NCI-H1105 (cell line): ENCODE results near the gene EGFLAM.

Experiments used
- DNase-seq: peaks from one replicate; lab custom pipeline; 2025; lab: John Stamatoyannopoulos, UW

The EGFLAM gene

GRCh38 chr5:38258319-38259061 is at the start of gene EGFLAM:
EGFLAM (plus strand) TSS chr5:38258559; CDS start chr5:38258755, 196 bp downstream.
- DNase-seq = peak; percentile 25

DNA sequence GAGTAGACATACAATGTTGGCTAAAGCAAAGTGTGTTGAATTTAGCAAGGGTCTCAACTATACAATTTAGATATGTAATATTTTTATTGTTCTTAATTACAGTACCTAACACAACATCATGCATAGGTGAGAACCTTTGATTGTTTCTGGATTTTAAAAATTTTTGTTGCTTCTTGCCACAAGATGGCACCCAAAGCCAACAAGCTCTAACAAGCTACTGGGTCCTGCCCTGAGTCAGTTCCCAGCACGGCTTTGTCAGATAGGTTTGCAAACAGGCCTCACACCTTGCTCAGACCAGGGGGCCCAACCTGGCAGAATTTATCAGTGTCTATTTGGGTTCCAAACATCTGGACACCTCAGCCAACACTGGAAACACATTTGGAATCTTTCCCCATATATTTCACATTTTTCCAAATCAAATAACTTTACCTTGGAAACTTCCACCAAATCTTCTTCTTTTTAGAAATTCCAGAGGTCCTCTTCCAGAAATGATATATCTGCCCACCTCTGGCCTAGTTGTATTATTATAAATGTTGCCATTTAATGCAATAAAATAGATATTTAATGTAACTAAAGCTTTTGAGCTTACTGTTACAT is 49.5 kb upstream of the EGFLAM start:
- peak; percentile 44 for DNase-seq

DNA sequence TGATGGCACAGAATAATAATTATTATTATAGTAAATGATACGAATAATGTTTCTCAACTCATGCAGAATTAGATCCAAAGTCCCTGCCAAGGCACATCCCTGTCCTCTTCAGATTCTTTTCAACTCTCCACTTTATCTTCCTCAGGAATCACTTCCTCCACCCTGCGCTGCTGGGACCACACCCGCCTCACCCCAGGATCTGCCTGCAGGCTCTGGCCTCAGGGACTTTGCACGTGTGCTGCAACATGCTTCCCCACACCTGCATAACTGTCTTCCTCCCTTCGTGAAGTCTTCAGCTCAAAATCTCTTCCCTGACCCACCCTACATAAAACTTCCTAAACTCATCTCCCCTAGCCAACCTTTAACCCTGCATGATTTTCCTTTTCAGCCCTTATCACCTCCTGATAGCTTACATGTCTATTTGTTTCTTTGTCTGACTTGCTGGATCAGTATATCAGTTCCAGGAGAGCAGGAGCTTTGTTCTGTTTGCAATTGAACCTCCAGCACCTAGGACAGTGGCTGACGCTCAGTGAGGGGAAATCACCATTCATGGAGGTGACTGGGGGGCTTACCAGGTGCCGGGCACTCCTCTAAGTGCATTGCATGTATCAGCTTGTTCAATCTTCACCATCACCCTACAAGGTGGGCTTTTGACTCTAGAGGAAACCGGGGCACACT is 47.5 kb upstream of the EGFLAM start:
- DNase-seq = no peak

DNA sequence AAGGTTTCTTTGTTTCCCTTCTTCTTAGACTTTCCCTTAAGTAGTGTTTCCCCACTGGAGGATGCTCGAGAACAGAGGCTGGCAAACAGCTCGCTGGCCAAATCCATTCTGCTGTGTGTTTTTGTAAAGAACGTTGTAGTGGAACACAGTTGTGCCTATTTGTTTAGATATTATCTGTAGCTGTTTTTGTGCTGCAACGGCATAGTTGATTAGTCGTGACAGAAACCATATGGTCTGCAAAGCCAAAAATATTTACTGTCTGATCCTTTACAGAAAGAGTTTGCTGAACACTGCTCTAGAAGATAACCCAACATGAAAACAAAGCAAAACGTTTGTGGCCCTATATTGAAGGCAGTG is 47.0 kb upstream of the EGFLAM start:
- no peak for DNase-seq

- DNase-seq = no peak
Observed at GRCh38 chr5:38212307-38212706, 46.1 kb upstream of the EGFLAM start.

GRCh38 chr5:38226091-38226490 is 32.3 kb upstream of the EGFLAM start:
- no peak for DNase-seq

GRCh38 chr5:38228914-38229313 is 29.4 kb upstream of the EGFLAM start:
- no peak for DNase-seq

GRCh38 chr5:38234737-38235136 is 23.6 kb upstream of the EGFLAM start:
- DNase-seq = no peak

DNA sequence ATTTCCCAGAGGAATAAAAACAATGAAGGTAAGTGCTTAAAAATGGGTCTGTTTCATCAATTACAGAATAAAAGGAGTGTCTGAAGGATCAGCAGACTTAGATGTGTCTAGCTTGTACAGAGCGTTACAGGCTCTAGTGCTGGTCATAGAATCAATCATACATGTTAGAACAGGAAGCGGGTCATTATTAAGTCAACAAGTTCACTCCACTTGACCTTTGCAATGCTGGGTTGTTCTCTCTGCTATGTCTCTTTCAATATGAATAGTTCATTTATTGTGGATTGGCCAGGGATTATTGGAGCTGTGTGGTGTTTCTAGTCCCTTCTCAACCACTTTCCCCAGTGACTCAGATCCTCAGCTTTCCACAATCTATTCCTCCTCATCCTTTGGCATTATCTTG is 20.7 kb upstream of the EGFLAM start:
- no peak for DNase-seq

- no peak for DNase-seq
Observed at GRCh38 chr5:38240212-38240611, 18.1 kb upstream of the EGFLAM start.

DNA sequence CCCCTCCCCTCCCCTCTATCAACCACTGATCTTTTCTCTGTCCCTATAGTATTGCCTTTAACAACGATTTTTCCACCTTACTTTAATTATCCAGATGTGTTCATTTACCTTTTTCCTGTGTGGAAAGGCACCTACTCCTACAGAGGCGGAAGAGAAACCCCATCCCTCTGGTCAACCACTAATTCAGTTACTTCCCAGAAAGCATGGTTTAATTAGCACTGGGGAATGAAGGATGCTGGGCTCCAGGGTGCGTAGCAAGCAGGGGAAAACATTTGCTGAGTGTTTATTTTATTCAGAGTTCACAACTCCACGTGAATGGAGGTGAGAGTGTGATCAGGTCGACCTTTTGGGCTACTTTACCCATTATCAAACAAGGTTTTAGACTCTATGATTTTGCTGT is 16.7 kb upstream of the EGFLAM start:
- no peak for DNase-seq

DNA sequence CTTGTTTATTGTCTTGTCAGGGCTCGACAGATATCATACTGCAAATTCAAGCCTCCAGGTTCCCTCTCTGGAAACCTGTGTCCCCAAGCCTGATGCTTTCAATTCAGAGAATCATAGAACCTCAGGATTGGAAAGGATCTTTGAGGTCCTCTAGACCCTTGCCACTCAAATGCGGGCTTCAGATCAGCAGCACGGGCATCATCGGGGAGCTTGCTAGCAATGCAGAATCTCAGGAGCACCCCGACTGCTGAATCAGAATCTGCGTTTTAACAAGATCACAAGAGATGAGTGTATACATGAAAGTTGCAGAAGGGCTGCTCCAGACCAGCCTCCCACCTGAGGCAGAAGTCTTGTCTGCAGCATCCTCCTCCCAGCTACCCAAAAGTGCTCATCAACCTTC is 13.1 kb upstream of the EGFLAM start:
- DNase-seq = no peak

DNA sequence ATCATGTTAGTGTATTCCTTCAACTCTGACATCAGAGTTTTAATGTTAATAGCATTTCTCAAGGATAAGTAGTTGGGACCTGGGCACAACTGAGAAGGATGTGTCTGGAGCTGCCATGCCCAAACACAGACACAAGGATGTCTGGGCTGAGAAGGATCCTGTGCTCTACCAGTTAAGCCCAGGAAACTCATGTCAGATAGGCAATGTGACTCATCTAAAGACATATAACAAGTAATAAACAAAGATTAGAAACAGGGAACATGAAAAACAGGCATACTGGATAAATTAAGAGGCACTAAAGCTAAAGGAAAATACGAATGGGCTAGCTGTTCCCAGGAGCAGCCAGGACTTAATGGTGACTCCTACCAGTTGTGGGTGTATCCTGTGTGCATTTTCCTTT is 9.1 kb upstream of the EGFLAM start:
- no peak for DNase-seq

DNA sequence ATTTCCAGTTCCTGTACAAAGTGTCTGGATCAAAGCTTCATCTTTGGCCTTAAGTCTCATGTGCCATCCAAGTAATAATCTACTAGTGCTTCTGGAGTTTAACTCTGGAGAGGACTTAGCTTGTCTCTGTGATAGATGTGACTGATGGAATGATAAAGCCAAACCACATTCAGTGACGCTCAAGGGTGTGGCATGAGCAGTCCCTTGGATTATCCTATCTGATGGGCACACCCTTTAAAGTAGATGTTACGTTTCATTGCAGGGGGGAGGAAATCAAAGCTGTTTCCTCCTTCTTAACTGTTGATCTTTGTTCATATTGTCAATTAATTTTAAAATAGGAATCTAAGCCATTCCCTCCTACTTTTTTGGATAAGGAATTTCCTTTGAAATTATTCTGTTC is 8.5 kb upstream of the EGFLAM start:
- no peak for DNase-seq

DNA sequence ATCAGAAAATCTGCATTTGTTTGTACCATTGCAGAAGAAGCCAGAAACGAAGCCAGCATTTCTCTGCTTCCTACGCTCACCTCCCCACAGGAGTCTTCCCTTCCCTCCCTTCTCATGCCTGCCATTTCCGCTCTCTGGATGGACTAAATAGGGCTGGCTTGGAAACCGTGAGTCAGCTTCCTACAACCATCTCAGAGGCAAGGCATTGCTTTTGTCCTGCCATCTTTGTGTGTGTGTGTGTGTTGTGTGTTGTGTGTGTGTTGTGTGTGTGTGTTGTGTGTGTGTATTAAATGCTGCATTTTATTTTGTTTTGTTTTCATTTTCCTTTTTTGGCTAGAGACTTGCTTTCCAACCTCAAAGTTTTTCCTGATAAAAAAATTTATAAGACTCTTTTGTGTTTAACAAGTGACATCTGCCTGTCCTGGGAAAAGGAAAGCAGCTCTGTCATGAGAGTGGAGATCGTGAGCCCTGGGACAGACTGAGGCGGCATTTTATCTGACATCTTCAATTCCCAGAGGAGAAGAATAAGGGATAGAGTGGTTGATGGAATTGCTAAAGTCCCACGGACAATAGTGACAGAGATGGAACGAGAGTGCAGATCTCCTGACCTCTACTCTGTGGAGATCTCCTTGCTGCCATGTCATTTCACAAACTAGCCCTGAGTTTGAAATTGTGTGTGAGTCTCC is 7.5 kb upstream of the EGFLAM start:
- DNase-seq = no peak

DNA sequence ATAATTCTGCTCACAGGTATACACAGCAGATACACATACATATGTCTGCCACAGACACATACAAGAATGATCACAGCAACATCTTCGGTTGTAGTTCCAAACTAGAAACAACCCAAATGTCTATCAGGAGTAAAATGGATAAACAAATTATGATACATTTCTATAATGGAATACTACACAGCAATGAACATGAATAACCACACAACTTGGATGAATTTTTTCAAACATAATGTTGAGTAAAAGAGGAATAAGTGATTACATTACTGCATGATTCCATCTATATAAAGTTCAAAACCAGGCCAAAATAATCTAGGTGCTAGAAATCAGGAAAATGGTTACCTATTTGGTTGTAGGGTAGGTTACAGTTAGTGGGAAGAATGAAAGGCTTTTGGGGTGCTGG is 4.6 kb upstream of the EGFLAM start:
- no peak for DNase-seq

- no peak for DNase-seq
Observed at GRCh38 chr5:38257308-38258041, 884 bp upstream of the EGFLAM start.

DNA sequence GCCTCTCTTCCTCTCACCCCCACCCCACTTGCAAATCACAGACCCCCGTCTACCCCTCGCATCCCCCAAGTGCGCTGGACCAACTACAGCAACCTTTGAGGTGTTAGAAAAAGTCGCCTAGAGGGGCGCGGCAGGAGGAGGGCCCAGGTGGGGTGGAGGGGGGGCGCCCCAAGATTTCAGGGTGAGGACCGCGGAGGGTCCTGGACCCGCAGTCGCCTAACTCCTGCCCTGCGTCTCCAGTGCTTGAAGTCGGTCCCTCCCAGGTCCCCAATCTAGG is 379 bp upstream of the EGFLAM start:
- no peak for DNase-seq

DNA sequence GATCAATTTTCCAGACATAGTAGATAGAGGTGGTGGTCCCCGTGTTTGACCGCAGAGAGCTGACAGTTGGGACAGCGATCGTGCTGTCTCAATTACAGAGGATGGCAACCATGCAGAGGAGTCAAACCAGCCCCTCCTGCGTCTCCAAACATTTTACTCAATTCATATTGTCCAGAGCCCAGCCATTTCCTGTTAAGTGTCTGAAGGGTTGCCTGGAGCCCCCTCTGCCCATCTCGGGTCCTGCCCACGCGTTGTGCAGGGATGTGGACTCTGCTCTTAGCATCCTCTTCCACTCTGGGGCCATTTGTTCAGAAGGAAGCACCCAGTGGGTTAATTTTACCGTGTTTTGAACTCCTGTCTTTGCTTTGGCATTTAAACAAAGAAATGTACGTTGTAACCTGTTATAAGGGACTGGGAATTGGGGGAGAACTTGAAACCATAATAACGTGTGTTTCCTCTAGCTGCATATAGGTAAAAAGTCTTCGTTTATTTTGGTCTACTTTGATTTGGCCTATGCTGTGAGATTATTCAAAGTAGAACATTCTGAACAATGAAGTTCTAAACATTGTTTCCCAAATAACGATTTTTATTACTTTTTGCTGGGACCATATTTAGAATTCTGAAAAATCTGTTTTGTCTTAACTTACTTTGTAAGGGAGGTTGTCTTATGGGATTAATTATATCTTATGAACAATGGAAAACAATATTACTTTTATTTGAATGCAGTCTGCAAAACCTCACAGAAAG is 876 bp downstream of the EGFLAM start:
- no peak for DNase-seq

GRCh38 chr5:38259809-38260160 is 1.4 kb downstream of the EGFLAM start:
- DNase-seq = no peak

DNA sequence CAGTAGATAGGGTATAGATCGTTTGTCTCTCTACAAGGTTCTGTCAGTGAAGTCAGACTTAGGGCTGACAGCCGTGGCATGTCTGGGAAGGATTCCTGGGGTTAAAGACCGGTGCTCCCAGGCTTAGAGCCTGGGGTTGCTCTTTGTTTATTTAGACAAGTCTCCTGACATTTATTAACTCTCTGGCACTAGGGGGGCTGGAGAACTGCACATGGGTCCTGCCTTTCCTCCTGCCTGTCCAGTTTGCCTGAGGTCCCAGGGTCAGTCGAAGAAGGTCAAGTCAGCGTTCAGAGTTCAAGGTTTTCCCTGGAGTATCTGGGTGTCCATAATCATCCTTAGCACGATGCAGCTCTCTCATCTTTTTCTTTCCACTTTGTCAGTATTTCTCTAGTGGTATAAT is 5.6 kb downstream of the EGFLAM start:
- no peak for DNase-seq
